Myocyte (in vitro differentiated cells): Measurements from ENCODE around the gene SEMA3C. TPM values are rescaled to one million over a fixed set of nuclear protein-coding genes. Genes with fewer than 3 reads are reported as not detected.
A peak's percentile ranks its signal among the peaks of the same experiment; 100 is the strongest.
"Not testable (repeated sequence)": the region's sequence is repeated elsewhere in the genome, so short reads cannot be mapped to it uniquely, and the experiment has no call there.

ENCODE experiments used
- DNase-seq: peaks from one replicate; pipeline ENCODE4 v3.0.0-alpha.2; 2012; ENCODE audit warnings: low read depth
- total RNA-seq: library from RNA; depleted of rRNA; stranded (reverse); fragments of >200 nt; gene quantifications from 2 replicates; pipeline ENCODE4 v1.2.3, GENCODE V29; 2014

Gene SEMA3C
- total RNA-seq, 1 donor from 2014 or later: 180 TPM

- no peak for DNase-seq
Observed at GRCh38 chr7:80929619-80930018, 10.8 kb upstream of the SEMA3C start.

GRCh38 chr7:80926955-80927354 is 8.1 kb upstream of the SEMA3C start:
- DNase-seq: not testable (repeated sequence)

- no peak for DNase-seq
Observed at GRCh38 chr7:80924090-80924489, 5.2 kb upstream of the SEMA3C start.

GRCh38 chr7:80923211-80923612 is 4.4 kb upstream of the SEMA3C start:
- no peak for DNase-seq

GRCh38 chr7:80922253-80923049 is 3.6 kb upstream of the SEMA3C start:
- DNase-seq: no peak

GRCh38 chr7:80921130-80921529 is 2.3 kb upstream of the SEMA3C start:
- DNase-seq: no peak

GRCh38 chr7:80918399-80918798 is 452 bp downstream of the SEMA3C start:
- peak; percentile 61 for DNase-seq

GRCh38 chr7:80916770-80917741 is 1.8 kb downstream of the SEMA3C start:
- peak; percentile 71 for DNase-seq

GRCh38 chr7:80910228-80910627 is 8.6 kb downstream of the SEMA3C start:
- DNase-seq: no peak

GRCh38 chr7:80908360-80908797 is 10.5 kb downstream of the SEMA3C start:
- DNase-seq: no peak

GRCh38 chr7:80907612-80908011 is 11.2 kb downstream of the SEMA3C start:
- no peak for DNase-seq

GRCh38 chr7:80907141-80907601 is 11.7 kb downstream of the SEMA3C start:
- DNase-seq: no peak

- DNase-seq: no peak
Observed at GRCh38 chr7:80905334-80905733, 13.5 kb downstream of the SEMA3C start.

- DNase-seq: no peak
Observed at GRCh38 chr7:80902716-80903308, 16.0 kb downstream of the SEMA3C start.

GRCh38 chr7:80902019-80902418 is 16.8 kb downstream of the SEMA3C start:
- DNase-seq: no peak

- peak; percentile 53 for DNase-seq
Observed at GRCh38 chr7:80900583-80901576, 18.0 kb downstream of the SEMA3C start.

- no peak for DNase-seq
Observed at GRCh38 chr7:80896906-80897598, 21.8 kb downstream of the SEMA3C start.

- peak; percentile 39 for DNase-seq
Observed at GRCh38 chr7:80895056-80895455, 23.8 kb downstream of the SEMA3C start.

- no peak for DNase-seq
Observed at GRCh38 chr7:80891259-80891544, 27.6 kb downstream of the SEMA3C start.
